NCI-H748 (cell line): ENCODE results near the gene JAG2.

Experiments
- DNase-seq: peaks from one replicate; lab custom pipeline; 2025; ENCODE audit not compliant: unreplicated experiment; lab: John Stamatoyannopoulos, UW

The JAG2 gene

DNA sequence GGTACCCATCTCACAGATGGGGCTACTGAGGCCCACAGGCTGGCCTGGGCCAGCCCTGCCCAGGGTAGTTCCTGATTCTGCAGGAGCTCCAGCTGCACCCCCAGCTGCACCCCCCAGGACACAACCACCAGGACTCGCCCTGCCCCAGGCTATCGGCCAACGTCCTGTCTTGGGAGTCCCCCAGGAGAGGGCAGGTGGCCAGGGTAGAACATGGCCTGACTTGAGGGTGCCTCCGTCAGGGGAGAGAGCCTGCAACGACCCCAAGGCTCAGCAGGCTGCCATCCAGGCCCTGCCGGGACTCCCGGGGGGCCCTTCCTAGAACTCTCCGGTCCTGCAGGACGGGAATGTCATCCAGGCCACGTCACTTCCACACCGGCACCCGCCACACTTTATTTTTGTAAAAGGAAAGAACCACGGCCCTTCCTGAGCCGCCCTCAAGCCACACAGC is 15.8 kb downstream of the JAG2 start:
- no peak for DNase-seq

- no peak for DNase-seq
Observed at GRCh38 chr14:105151838-105152793, 16.5 kb downstream of the JAG2 start.

GRCh38 chr14:105151084-105151837 is 17.3 kb downstream of the JAG2 start:
- no peak for DNase-seq

- DNase-seq: no peak
Observed at GRCh38 chr14:105150368-105151083, 18.1 kb downstream of the JAG2 start.

- no peak for DNase-seq
Observed at GRCh38 chr14:105150026-105150367, 18.6 kb downstream of the JAG2 start.

DNA sequence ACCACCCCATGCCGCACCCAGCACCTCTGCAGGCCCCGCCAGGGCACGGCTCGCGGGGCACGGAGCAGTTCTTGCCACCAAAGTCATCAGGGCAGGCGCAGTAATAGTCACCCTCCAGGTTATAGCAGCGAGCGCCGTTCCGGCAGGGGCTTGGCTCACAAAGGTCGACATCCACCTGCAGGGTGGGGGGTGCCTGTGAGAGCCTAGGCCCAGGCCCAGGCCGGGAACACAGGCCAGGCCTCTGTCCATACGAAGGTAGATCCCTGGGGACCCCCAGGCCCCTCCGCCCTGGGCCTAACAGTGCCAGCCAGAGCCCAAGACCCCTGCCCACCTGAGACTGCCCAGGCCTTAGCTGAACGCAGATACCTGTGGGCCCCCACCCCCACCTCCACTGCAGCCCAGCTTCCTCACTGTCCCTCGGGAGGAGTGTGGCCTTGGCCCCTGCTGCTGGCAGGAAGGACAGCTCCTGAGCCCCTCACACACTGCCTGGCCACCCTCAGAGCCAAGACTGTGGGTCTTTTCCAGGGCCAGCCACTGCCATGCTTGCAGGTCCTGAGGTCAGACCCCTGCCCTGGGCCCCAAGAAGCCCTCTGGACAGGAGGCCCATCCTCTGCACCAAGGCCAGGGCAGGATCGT is 19.3 kb downstream of the JAG2 start:
- no peak for DNase-seq

- no peak for DNase-seq
Observed at GRCh38 chr14:105148604-105149145, 19.9 kb downstream of the JAG2 start.

- no peak for DNase-seq
Observed at GRCh38 chr14:105147671-105148603, 20.6 kb downstream of the JAG2 start.

DNA sequence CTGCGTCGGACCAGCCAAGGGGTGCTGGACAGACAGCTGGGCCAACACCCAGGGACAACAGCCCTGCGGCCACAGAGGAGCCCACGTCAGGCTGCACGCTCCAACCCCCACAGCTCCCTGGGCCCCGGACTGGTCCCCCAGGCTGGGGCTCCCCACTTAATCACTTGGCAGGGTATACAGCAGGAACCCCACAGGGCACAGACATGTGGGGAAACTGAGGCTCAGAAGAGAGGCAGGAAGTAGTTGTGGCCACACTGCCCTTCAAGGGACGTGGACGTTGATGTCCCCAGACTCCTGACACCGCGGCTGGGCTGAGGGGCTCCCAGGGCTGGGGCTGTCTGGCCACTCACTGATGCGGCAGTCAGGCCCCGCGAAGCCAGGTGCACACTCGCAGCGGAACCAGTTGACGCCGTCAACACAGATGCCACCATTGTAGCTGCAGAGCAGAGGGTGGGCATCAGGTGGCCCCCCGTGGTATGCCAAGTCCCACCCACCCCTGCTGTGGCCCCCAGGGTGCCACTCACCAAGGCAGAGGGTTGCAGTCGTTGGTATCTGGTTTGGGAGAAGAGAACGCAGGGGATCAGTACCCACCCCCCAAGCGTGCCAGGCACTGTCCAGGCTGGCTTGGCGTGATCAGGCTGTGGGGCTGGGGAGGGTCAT is 21.5 kb downstream of the JAG2 start:
- no peak for DNase-seq

GRCh38 chr14:105146181-105146975 is 22.2 kb downstream of the JAG2 start:
- DNase-seq: no peak

DNA sequence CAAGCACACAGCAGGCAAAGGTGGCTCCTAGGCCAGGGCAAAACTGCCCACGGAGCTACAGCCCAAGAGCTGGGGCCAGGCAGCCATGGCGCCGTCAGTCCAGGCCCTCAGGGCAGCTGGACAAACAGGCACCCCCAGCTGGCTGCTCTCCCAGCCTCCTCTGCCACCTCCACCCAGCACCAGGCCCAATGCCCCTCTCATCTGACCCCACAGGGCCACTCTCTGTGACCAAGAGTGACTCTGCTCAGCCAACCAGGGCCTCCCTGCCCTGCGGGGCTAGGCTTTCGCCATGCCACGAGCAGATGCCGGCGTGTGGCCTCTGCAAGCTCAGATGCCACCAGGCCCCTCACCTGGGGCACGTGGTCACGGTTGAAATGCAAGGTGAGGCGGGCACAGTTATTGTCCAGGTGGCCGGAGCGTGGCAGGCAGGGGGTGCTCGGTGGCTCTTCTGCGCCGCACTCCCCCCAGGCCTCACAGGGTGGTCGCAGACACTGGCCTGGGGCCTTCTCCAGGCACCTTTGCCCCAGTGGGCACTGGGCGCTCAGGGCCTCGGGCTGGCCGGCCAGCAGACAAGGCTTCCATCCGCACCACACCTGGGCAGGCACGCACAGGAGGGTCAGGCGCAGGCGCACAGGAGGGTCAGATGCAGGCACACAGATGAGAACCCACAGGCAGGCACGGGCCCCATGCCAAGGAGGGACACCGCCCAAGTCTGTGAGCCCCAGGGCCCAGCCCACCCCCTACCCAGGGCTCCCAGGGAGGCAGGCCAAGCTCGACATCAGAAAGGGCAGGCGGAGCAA is 23.0 kb downstream of the JAG2 start:
- no peak for DNase-seq

GRCh38 chr14:105144666-105145380 is 23.8 kb downstream of the JAG2 start:
- no peak for DNase-seq

DNA sequence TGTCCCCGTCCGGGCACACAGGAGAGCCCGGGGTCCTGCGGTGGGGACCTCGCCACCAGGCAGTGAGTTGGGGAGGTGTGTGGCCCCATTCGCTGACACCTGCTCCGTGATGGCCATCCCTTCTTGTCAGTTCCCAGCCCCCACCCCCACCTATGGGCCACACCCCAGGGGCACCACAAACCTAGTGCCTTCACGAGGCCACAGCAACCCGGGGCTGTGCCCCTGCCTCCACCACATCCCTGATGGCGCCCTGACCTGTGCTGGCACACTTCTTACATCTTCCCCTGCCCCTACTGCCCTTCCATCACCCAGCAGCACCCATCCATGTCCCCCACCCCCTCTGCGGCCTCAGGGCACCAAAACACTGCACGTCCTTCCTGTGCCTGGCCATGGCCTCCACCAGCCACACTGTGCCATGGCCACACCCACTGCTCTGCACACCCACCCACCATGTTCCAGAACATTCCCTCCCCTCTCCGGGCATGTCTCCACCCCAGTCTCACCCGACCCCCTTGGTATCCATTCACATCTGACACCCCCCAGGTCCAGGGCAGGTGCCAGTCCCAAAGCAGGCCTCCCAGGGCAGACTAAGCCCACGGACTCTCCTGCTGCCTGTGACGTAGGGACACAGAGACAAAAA is 24.4 kb downstream of the JAG2 start:
- DNase-seq: no peak

DNA sequence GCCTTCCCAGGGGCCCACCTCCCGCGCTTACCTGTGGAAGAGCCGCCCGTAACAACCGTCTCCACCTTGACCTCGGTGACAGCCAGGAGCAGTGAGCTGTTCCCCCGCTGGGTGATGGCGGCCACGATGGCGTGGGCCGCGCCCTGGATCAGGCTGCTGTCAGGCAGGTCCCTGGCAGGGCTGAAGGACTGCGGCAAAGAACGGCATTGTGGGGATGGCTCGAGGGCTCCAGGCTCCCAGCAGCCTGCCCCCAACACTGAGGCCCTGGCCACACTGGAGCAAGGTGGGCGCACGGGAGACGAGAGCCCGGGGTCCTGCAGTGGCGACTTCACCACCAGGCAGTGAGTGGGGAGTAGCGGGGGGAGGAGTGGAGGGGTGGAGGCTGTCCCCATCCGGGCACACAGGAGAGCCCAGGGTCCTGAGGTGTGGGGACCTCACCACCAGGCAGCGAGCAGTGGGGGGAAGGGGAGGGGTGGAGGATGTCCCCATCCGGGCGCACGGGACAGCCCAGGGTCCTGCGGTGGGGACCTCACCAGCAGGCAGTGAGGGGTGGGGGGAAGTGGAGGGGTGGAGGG is 25.0 kb downstream of the JAG2 start:
- no peak for DNase-seq

DNA sequence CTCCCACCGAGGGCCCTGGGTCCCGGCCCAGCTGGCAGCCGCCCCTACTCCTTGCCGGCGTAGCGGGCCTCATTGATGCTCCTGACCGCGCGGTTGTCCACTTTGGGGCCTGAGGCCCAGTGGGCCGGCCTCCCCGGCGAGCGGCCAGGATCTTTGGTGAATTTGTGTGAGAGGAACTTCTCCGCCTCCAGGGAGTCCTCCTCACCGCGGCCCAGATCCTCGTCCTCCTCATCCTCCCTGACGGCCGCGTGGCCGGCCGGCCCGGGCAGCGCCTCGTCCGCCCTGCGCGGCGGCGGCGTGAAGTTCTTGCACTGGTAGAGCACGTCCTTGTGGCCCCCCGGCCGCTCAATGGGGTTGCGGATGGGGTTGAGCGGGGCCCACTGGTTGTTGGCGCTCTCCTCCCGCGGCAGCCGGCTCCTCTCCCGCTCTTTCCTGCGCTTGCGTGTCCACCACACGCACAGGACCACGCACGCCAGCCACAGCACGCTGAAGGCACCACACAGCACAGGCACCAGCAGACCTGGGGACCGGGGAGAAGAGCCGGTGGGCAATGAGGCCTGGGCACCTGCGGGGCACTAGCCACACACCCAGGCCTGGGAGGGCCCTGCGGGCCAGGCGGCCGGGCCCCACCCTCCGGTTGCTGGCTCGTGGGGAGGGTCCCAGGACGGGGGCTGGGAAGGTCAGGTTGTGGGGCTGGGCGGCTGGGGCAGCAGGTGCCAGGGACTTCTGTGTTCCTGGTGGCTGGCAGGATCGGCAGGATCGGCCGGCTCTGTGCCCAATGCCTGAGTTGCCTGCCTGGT is 25.7 kb downstream of the JAG2 start:
- DNase-seq: no peak
